ENCODE data around the gene CDH13.

- TF ChIP-seq REST (IDR thresholded peaks at IDR 0.05; ENCODE audit: insufficient read depth in 1 of 2, low read depth in 2 of 2, low read length in 2 of 2) (no peak), POLR2AphosphoS5 (IDR thresholded peaks at IDR 0.05; ENCODE audit: low read depth, low read length) (no peak)
Observed at GRCh38 chr16:83747936-83748335, 1121.2 kb downstream of the CDH13 start.
